K562 (cell line): ENCODE measurements around the gene ALK. TPM values are rescaled to one million over a fixed set of nuclear protein-coding genes. Genes with fewer than 3 reads are reported as not detected.
A peak's percentile ranks its signal among the peaks of the same experiment; 100 is the strongest.

Experiments used
- ATAC-seq: fragments of 200-7000 bp; cut with Tn5 transposase; 3 replicates; pipeline ENCODE4 v1.9.1; 2020; ENCODE audit warnings: moderate library complexity
- BruUV-seq: library from RNA; stranded (reverse); fragments of 400-500 nt; replicated peaks from 2 replicates; lab custom pipeline; 2021; lab: Mats Ljungman, UMichigan
- CTCF ChIA-PET: fragments of 300-600 bp; formaldehyde crosslinking; extraction: SDS; loops from one replicate; lab custom pipeline; 2021; ENCODE audit warnings: low intra/inter-chr PET ratio; lab: Yijun Ruan, JAX
- POLR2A ChIA-PET: fragments of 300-600, 350-650 bp; sonication (Branson Sonifier 250); formaldehyde crosslinking; extraction: SDS; loops from one replicate; lab custom pipeline; 2021; ENCODE audit warnings: antibody characterized with exemption, inconsistent platforms; lab: Yijun Ruan, JAX
- DNase-seq, 4 experiments: peaks; one replicate each; pipeline versions ENCODE4 v3.0.0 to v3.0.0-alpha.2; 2011 to 2018; ENCODE audit warnings: low spot score in 3 of 4, mixed read lengths in 3 of 4; ENCODE audit errors: extremely low read depth in 1 of 4
- FAIRE-seq: peaks from 2 replicates; lab custom pipeline; 2011; peaks lifted over from hg19 to GRCh38; lab: Jason Lieb, UNC
- H2AFZ ChIP-seq: 2 replicates; pipeline ENCODE4 v1.6.0; 2011; ENCODE audit warnings: low read depth, low read length, control low read depth, inconsistent platforms
- H3K27ac ChIP-seq: fragments of 200-600 bp; 3 replicates; pipeline ENCODE4 v1.8.0; 2011; ENCODE audit warnings: low read depth, mild to moderate bottlenecking, control low read depth, inconsistent platforms, low read length, moderate library complexity, mixed read lengths; ENCODE audit errors: extremely low read depth
- H3K27me3 ChIP-seq, 2 experiments: fragments of 300-600 bp in 1 of 2; 2 replicates in 1 of 2; 3 replicates in 1 of 2; pipeline versions ENCODE4 v1.6.0 to v1.8.0; 2011; ENCODE audit warnings: inconsistent platforms in 2 of 2, low read length in 2 of 2, mild to moderate bottlenecking in 1 of 2, mixed read lengths in 1 of 2, moderate library complexity in 1 of 2; ENCODE audit not compliant: control insufficient read depth in 2 of 2, insufficient read depth in 2 of 2
- H3K36me3 ChIP-seq: fragments of 300-600 bp; 3 replicates; pipeline ENCODE4 v1.8.0; 2011; ENCODE audit warnings: mild to moderate bottlenecking, low read length, inconsistent platforms; ENCODE audit not compliant: control insufficient read depth, insufficient read depth
- H3K4me1 ChIP-seq, 2 experiments: fragments of 200-600 bp in 1 of 2; replicated peaks in 1 of 2; 2 replicates in 1 of 2; 3 replicates in 1 of 2; pipeline versions ENCODE4 v1.5.1 to v1.8.0; 2011; ENCODE audit warnings: inconsistent platforms in 2 of 2, low read length in 2 of 2, mild to moderate bottlenecking in 1 of 2, mixed read lengths in 1 of 2, moderate library complexity in 1 of 2; ENCODE audit not compliant: control insufficient read depth in 2 of 2, insufficient read depth in 2 of 2
- H3K4me2 ChIP-seq: 2 replicates; pipeline ENCODE4 v1.6.1; 2011; ENCODE audit warnings: low read length, control low read depth, inconsistent platforms, mixed read lengths; ENCODE audit not compliant: insufficient read depth
- H3K4me3 ChIP-seq: fragments of 200-600 bp; sonication (generic), shearing (Covaris generic); 2 replicates; pipeline ENCODE4 v1.5.1; 2016; ENCODE audit warnings: control low read depth, inconsistent platforms
- H3K79me2 ChIP-seq: fragments of 200-600 bp; 3 replicates; pipeline ENCODE4 v1.8.0; 2011; ENCODE audit warnings: low read length, inconsistent platforms; ENCODE audit not compliant: control insufficient read depth, insufficient read depth
- H3K9ac ChIP-seq, 2 experiments: 2 replicates each; pipeline versions ENCODE4 v1.6.0 to v1.6.1; 2011; ENCODE audit warnings: low read depth in 2 of 2, low read length in 2 of 2, control low read depth in 1 of 2, inconsistent platforms in 1 of 2, mild to moderate bottlenecking in 1 of 2, mixed read lengths in 1 of 2; ENCODE audit not compliant: insufficient read depth in 1 of 2
- H3K9me1 ChIP-seq: one replicate; pipeline ENCODE4 v1.6.0; 2011; ENCODE audit warnings: inconsistent platforms, mild to moderate bottlenecking, low read length, moderate library complexity; ENCODE audit not compliant: control insufficient read depth, insufficient read depth
- H3K9me3 ChIP-seq: replicated peaks from 2 replicates; pipeline ENCODE4 v1.5.1; 2011; ENCODE audit warnings: low read depth, low read length, inconsistent platforms; ENCODE audit not compliant: control insufficient read depth, insufficient read depth
- H4K20me1 ChIP-seq: replicated peaks from 2 replicates; pipeline ENCODE4 v1.6.1; 2011; ENCODE audit warnings: low read length, inconsistent platforms, mixed read lengths; ENCODE audit not compliant: control insufficient read depth, insufficient read depth
- IRF1 ChIP-seq: sonication (generic); formaldehyde crosslinking; IDR thresholded peaks from 2 replicates; pipeline ENCODE4 v1.8.0; 2022; ENCODE audit warnings: missing genetic modification reagents, mild to moderate bottlenecking, borderline replicate concordance
- PTRF ChIP-seq: fragments of 450-650 bp; IDR thresholded peaks from 2 replicates; pipeline ENCODE4 v1.6.1; 2016; ENCODE audit warnings: mild to moderate bottlenecking, missing genetic modification characterization, missing compliant biosample characterization
- U2AF1 ChIP-seq: fragments of 200-400 bp; formaldehyde crosslinking; optimal IDR thresholded peaks from 2 replicates; pipeline ENCODE3; 2017; ENCODE audit warnings: mild to moderate bottlenecking, low read depth, low read length, moderate library complexity
- ZC3H8 ChIP-seq: fragments of 450-650 bp; IDR thresholded peaks from 2 replicates; pipeline ENCODE4 v1.6.1; 2017
- ZFP36 ChIP-seq: fragments of 150-350 bp; IDR thresholded peaks from 2 replicates; pipeline ENCODE4 v1.6.1; 2018; ENCODE audit warnings: low read length, low read depth; ENCODE audit not compliant: partially characterized antibody
- WGBS: fragments of 100-300 bp; shearing (Covaris generic); methylation state at CpG from one replicate; pipeline ENCODE4 v1.1.6; 2016; ENCODE audit warnings: low coverage, mixed read lengths; ENCODE audit not compliant: insufficient coverage; ENCODE audit errors: missing lambda C conversion rate; 5-methylcytosine and 5-hydroxymethylcytosine counted together
- in situ Hi-C: fragments of 300-500 bp; cut with MboI; formaldehyde crosslinking; loops from 4 replicates; pipeline ENCODE4 v1.15.0; 2018; ENCODE audit warnings: inconsistent platforms, mixed read lengths
- intact Hi-C: fragments of 100-400 bp; cut with micrococcal nuclease; formaldehyde crosslinking; loops from 2 replicates; pipeline ENCODE4 v1.14.2; 2022
- polyA plus RNA-seq, 8 experiments: library from polyadenylated mRNA; depleted of rRNA in 4 of 8; stranded (reverse) in 5 of 8; unstranded in 3 of 8; fragments of >200 nt; fragmentation: Nextera tagmentation in 2 of 8; fragmentation: Illumina TruSeq in 1 of 8; extraction: Ambion mirVana in 2 of 8; extraction: Trizol in 1 of 8; gene quantifications; 2 replicates each; pipeline versions ENCODE4 v1.2.1 to v1.2.3, GENCODE V29; 2011 to 2014; ENCODE audit warnings: inconsistent platforms in 1 of 8, missing spikeins in 1 of 8
- total RNA-seq, 7 experiments: library from RNA; depleted of rRNA in 6 of 7; stranded (reverse); fragments of >200 nt in 6 of 7; fragmentation: Illumina TruSeq in 2 of 7; extraction: Trizol in 2 of 7; gene quantifications; 2 replicates each; pipeline versions ENCODE4 v1.2.1 to v1.2.3, GENCODE V29; 2011 to 2021; ENCODE audit warnings: low replicate concordance in 1 of 7

Gene ALK
- total and polyA plus RNA-seq, 9 of the 15 experiments (the other 6 are each of a cell fraction or from before 2014, with no cell fraction given): not detected

- BruUV-seq: no TSS peak
- intact Hi-C loops (no loop called here), in situ Hi-C loops (no loop called here)
- no peaks in the 10 kb centered on the region for H3K9me1 ChIP-seq
- no peak overlapping the region for H3K27ac ChIP-seq
- no peak overlapping the region for H3K4me2 ChIP-seq
- TF ChIP-seq ZC3H8: no peak
- no peak for TF ChIP-seq U2AF1
- TF ChIP-seq ZFP36: peak; percentile 52
- TF ChIP-seq PTRF (tag): no peak
- no peak for ATAC-seq
- no peak overlapping the region for H3K4me3 ChIP-seq
- H3K4me1 ChIP-seq: no peaks in the 10 kb centered on the region
- ChIA-PET POLR2A (no interaction called here), CTCF (no interaction called here)
- H2AFZ ChIP-seq: no peak overlapping the region
- DNase-seq: no peak
- H3K36me3 ChIP-seq: no peaks in the 10 kb centered on the region
- H3K27me3 ChIP-seq: peaks cover 6 to 55% of the 10 kb centered on the region in 2 experiments; a peak in 3 of 5 replicates
- FAIRE-seq: no peak
- no peak overlapping the region for H3K9ac ChIP-seq
- H4K20me1 ChIP-seq: peaks cover 7% of the 10 kb centered on the region
- 0% methylated on average over 11 of the region's 11 CpGs for WGBS
- H3K9me3 ChIP-seq: no peaks in the 10 kb centered on the region
- H3K79me2 ChIP-seq: no peaks in the 10 kb centered on the region
Measured at GRCh38 chr2:29223257-29223656, 698.1 kb downstream of the ALK start.

DNA sequence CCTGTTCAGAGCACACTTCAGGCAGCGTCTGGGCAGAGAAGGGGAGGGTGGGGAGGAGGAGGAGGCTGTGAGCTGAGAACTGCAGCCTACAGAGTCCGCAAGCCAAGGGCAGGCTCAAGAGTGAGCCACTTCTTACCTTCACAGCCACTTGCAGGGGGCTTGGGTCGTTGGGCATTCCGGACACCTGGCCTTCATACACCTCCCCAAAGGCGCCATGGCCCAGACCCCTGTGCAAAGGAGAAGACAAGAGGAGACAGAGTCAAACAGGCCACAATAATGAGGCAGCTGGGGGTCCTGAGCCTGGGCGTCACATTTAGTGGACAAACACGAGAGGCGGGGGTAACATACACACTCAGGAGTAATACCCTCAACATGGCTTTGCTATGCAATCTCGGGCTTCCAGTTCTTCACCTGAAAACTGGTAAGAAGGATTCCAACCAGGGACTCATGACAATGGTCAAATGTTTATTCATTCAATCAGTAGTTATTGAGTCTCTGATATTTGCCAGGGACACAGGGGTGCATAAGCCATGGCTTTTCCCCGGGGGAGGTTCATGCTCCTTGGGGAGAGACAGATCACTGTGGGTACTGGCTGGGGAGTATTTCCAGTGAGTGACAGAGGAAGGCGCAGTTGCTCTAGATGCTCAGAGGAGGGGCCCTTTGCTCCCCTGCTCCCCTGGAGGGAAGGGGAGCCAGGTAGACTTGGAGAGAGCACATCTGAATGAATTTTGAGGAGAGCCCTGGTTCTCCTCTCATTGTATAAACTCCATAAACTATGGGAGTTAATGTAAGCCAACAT, 698.8 kb downstream of the ALK start:
- ChIA-PET POLR2A (no interaction called here), CTCF (no interaction called here)
- ATAC-seq: no peak
- Histone ChIP-seq H3K4me2 (no peak overlapping the region), H3K9me1 (no peaks in the 10 kb centered on the region), H3K9ac (no peak overlapping the region; a peak in 1 of 4 replicates), H4K20me1 (peaks cover 6% of the 10 kb centered on the region), H3K4me1 (no peaks in the 10 kb centered on the region), H2AFZ (no peak overlapping the region), H3K79me2 (no peaks in the 10 kb centered on the region), H3K4me3 (no peak overlapping the region), H3K27ac (no peak overlapping the region), H3K9me3 (no peaks in the 10 kb centered on the region), H3K36me3 (no peaks in the 10 kb centered on the region), H3K27me3 (peaks cover 4 to 50% of the 10 kb centered on the region in 2 experiments; a peak in 3 of 5 replicates)
- DNase-seq: no peak
- WGBS: 3% methylated on average over 11 of the region's 11 CpGs
- BruUV-seq: no TSS peak
- no peak for FAIRE-seq
- in situ Hi-C loops (no loop called here), intact Hi-C loops (no loop called here)
- TF ChIP-seq IRF1 (CRISPR knock-in tag): no peak
